Measurements from ENCODE around the gene OTULINL.

DNA sequence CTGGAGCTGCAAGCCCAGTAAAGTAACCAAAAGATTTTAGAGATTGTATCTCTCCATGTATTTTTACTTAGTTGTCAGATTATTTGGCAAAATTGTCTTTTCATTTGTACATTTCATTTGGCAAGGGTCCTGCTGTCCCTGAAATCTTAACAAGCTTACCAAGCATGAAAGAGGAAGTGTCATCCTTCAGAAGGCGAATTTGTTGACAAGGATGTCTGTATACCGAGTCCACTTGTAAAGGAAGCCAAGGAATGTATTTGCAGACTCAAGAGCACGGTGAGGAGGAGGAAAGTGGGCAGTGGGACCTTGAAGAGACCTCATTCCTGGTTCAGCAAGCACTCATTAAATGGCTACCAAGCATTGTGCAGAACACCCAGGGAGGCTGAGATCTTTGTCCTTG, 7.5 kb upstream of the OTULINL start:
- TF ChIP-seq, protein P1, sequence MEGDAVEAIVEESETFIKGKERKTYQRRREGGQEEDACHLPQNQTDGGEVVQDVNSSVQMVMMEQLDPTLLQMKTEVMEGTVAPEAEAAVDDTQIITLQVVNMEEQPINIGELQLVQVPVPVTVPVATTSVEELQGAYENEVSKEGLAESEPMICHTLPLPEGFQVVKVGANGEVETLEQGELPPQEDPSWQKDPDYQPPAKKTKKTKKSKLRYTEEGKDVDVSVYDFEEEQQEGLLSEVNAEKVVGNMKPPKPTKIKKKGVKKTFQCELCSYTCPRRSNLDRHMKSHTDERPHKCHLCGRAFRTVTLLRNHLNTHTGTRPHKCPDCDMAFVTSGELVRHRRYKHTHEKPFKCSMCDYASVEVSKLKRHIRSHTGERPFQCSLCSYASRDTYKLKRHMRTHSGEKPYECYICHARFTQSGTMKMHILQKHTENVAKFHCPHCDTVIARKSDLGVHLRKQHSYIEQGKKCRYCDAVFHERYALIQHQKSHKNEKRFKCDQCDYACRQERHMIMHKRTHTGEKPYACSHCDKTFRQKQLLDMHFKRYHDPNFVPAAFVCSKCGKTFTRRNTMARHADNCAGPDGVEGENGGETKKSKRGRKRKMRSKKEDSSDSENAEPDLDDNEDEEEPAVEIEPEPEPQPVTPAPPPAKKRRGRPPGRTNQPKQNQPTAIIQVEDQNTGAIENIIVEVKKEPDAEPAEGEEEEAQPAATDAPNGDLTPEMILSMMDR (IDR thresholded peaks at IDR 0.05), result no peak
- TF ChIP-seq, protein P2, sequence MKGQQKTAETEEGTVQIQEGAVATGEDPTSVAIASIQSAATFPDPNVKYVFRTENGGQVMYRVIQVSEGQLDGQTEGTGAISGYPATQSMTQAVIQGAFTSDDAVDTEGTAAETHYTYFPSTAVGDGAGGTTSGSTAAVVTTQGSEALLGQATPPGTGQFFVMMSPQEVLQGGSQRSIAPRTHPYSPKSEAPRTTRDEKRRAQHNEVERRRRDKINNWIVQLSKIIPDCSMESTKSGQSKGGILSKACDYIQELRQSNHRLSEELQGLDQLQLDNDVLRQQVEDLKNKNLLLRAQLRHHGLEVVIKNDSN (IDR thresholded peaks at IDR 0.05; ENCODE audit: borderline replicate concordance, low read depth), result no peak
- TF ChIP-seq EZH2phosphoT487 (IDR thresholded peaks at IDR 0.05; ENCODE audit: borderline replicate concordance, low read depth) (no peak), SMC3 (IDR thresholded peaks at IDR 0.05; ENCODE audit: low read depth, low read length) (no peak), SIN3A (IDR thresholded peaks at IDR 0.05; ENCODE audit: borderline replicate concordance, low read depth, low read length) (no peak), YY1 (IDR thresholded peaks at IDR 0.05; ENCODE audit: low read depth) (no peak), MXI1 (IDR thresholded peaks at IDR 0.05; ENCODE audit: low read depth, low read length) (no peak), RXRA (IDR thresholded peaks at IDR 0.05; ENCODE audit: borderline replicate concordance, low read depth) (no peak), EP300 (IDR thresholded peaks at IDR 0.05; ENCODE audit: borderline replicate concordance in 1 of 2, low read depth in 1 of 2, low read length in 1 of 2) (no peak), NRF1 (IDR thresholded peaks at IDR 0.05; ENCODE audit: low read depth, low read length) (no peak), FOXM1 (IDR thresholded peaks at IDR 0.05; ENCODE audit: low read depth) (no peak)
- TF ChIP-seq, protein P3, sequence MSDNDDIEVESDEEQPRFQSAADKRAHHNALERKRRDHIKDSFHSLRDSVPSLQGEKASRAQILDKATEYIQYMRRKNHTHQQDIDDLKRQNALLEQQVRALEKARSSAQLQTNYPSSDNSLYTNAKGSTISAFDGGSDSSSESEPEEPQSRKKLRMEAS (IDR thresholded peaks at IDR 0.05; ENCODE audit: low read depth), result no peak
- TF ChIP-seq, protein P4, sequence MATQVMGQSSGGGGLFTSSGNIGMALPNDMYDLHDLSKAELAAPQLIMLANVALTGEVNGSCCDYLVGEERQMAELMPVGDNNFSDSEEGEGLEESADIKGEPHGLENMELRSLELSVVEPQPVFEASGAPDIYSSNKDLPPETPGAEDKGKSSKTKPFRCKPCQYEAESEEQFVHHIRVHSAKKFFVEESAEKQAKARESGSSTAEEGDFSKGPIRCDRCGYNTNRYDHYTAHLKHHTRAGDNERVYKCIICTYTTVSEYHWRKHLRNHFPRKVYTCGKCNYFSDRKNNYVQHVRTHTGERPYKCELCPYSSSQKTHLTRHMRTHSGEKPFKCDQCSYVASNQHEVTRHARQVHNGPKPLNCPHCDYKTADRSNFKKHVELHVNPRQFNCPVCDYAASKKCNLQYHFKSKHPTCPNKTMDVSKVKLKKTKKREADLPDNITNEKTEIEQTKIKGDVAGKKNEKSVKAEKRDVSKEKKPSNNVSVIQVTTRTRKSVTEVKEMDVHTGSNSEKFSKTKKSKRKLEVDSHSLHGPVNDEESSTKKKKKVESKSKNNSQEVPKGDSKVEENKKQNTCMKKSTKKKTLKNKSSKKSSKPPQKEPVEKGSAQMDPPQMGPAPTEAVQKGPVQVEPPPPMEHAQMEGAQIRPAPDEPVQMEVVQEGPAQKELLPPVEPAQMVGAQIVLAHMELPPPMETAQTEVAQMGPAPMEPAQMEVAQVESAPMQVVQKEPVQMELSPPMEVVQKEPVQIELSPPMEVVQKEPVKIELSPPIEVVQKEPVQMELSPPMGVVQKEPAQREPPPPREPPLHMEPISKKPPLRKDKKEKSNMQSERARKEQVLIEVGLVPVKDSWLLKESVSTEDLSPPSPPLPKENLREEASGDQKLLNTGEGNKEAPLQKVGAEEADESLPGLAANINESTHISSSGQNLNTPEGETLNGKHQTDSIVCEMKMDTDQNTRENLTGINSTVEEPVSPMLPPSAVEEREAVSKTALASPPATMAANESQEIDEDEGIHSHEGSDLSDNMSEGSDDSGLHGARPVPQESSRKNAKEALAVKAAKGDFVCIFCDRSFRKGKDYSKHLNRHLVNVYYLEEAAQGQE (IDR thresholded peaks at IDR 0.05; ENCODE audit: low read depth, low read length), result no peak
